RWPE2 (cell line): ENCODE measurements around the gene TMEM253.

Experiments used
- ATAC-seq: fragments of 200-7000 bp; cut with Tn5 transposase; 3 replicates; pipeline ENCODE4 v1.9.1; 2021; ENCODE audit warnings: low read depth
- DNase-seq: peaks from one replicate; pipeline ENCODE4 v3.0.0-alpha.2; 2020; ENCODE audit warnings: low spot score
- H3K27ac ChIP-seq: fragments of 450-650 bp; 2 replicates; pipeline ENCODE4 v1.5.1; 2017; ENCODE audit warnings: mild to moderate bottlenecking; ENCODE audit not compliant: poor library complexity, severe bottlenecking
- H3K27me3 ChIP-seq: fragments of 250-450 bp; sonication (Bioruptor Pico); 2 replicates; pipeline ENCODE4 v1.5.1; 2021; ENCODE audit warnings: mild to moderate bottlenecking, moderate library complexity; ENCODE audit not compliant: insufficient read depth, poor library complexity, severe bottlenecking
- H3K36me3 ChIP-seq: fragments of 250-450 bp; sonication (Bioruptor Pico); 2 replicates; pipeline ENCODE4 v1.5.1; 2020; ENCODE audit warnings: low read depth, mild to moderate bottlenecking, moderate library complexity
- H3K4me1 ChIP-seq: fragments of 250-450 bp; sonication (Bioruptor Pico); 2 replicates; pipeline ENCODE4 v1.5.1; 2021; ENCODE audit warnings: mild to moderate bottlenecking, moderate library complexity; ENCODE audit not compliant: insufficient read depth, poor library complexity, severe bottlenecking
- H3K4me3 ChIP-seq: fragments of 250-450 bp; sonication (Bioruptor Pico); 2 replicates; pipeline ENCODE4 v1.5.1; 2021; ENCODE audit warnings: mild to moderate bottlenecking, moderate library complexity; ENCODE audit not compliant: severe bottlenecking
- H3K9me3 ChIP-seq: fragments of 250-450 bp; sonication (Bioruptor Pico); 2 replicates; pipeline ENCODE4 v1.5.1; 2021; ENCODE audit warnings: mild to moderate bottlenecking, moderate library complexity; ENCODE audit not compliant: severe bottlenecking
- CTCF ChIP-seq: fragments of 450-650 bp; IDR thresholded peaks from one replicate; pipeline ENCODE4 v1.5.1; 2017; ENCODE audit warnings: mild to moderate bottlenecking, moderate library complexity; ENCODE audit not compliant: poor library complexity, severe bottlenecking

TMEM253 gene

GRCh38 chr14:21055432-21056117 is 45.3 kb upstream of the TMEM253 start:
- Histone ChIP-seq H3K36me3 (no peaks in the 10 kb centered on the region), H3K9me3 (no peaks in the 10 kb centered on the region), H3K4me1 (no peaks in the 10 kb centered on the region), H3K27me3 (no peaks in the 10 kb centered on the region), H3K27ac (no peak overlapping the region), H3K4me3 (no peak overlapping the region)
- ATAC-seq (no peak), DNase-seq (no peak)
- TF ChIP-seq CTCF, result no peak

- Histone ChIP-seq H3K4me3 (no peak overlapping the region), H3K27ac (no peak overlapping the region), H3K4me1 (no peaks in the 10 kb centered on the region), H3K9me3 (no peaks in the 10 kb centered on the region), H3K27me3 (no peaks in the 10 kb centered on the region), H3K36me3 (no peaks in the 10 kb centered on the region)
- DNase-seq (no peak), ATAC-seq (no peak)
- TF ChIP-seq CTCF, result no peak
These were observed 44.2 kb upstream of the TMEM253 start for GRCh38 chr14:21056520-21057163.

GRCh38 chr14:21057803-21058675 is 42.8 kb upstream of the TMEM253 start, which contains the start of gene RNASE8:
TSS of gene RNASE8 (plus strand) at chr14:21057822. CDS start at chr14:21057893, 71 bp downstream.
- no peaks in the 10 kb centered on the region for H3K9me3 ChIP-seq
- no peak within 1 kb of the TSS for H3K27ac ChIP-seq
- no peaks in the 10 kb centered on the region for H3K27me3 ChIP-seq
- DNase-seq (no peak), ATAC-seq (peak; percentile 49; the same call in 2 of the 3 replicates)
- no peaks in the 10 kb centered on the region for H3K36me3 ChIP-seq
- no peak within 1 kb of the TSS for H3K4me3 ChIP-seq
- no peaks in the 10 kb centered on the region for H3K4me1 ChIP-seq
- no peak for TF ChIP-seq CTCF

- ATAC-seq, result no peak
- no peak overlapping the region for H3K27ac ChIP-seq
- no peak for TF ChIP-seq CTCF
- no peaks in the 10 kb centered on the region for H3K36me3 ChIP-seq
- H3K4me3 ChIP-seq, result no peak overlapping the region
- no peaks in the 10 kb centered on the region for H3K27me3 ChIP-seq
- H3K4me1 ChIP-seq, result no peaks in the 10 kb centered on the region
- no peaks in the 10 kb centered on the region for H3K9me3 ChIP-seq
- no peak for DNase-seq
These were observed 42.0 kb upstream of the TMEM253 start for GRCh38 chr14:21058903-21059302.
